GM10266 (cell line): ENCODE measurements around the gene CELF4.

Experiments used
- DNase-seq: peaks from one replicate; pipeline ENCODE4 v3.0.0; 2012; ENCODE audit errors: extremely low spot score
- TF ChIP-seq, protein P1 (sequence below): IDR thresholded peaks from 2 replicates; pipeline ENCODE4 v1.5.1; 2012; ENCODE audit warnings: mild to moderate bottlenecking, low read depth; ENCODE audit not compliant: control insufficient read depth, insufficient read depth; ENCODE audit errors: missing control alignments

Gene CELF4

DNA sequence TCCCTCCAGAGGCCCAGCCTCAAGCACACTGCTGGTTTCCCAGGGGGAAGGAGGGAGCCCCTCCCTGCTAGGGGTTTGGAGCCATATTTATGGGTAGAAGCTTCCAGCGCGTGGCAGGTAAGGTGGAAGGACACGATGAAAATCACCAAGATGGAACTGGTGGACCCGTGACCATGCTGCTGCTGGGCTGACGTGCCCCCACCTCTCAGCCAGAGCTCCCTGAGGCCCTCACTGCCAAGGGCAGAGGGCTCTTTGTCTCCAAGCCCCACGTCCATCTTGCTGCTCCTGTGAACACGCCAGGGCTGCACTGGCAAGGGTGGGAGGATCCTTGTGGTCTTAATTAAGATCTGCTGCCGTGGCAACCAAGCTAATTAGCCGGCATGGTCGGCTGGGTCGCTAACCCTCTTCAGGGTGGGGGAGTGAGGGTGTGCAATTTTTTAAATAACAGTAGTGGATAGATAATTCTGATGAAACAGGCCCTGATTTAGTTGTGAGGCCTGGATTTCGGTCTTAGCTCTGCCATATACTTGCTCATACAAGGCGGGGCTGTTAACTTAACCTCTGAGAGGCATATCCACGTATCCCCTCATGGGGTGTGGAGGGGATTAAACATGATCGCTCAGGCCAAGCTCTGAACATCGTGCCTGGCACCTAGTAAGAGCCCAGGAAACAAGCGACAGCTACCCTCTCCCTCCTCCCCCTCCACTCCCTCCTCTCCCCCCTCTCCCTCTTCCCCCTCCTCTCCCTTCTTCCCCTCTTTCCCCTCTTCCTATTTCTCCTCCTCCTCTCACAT is 232.8 kb downstream of the CELF4 start:
- TF ChIP-seq, protein P1, sequence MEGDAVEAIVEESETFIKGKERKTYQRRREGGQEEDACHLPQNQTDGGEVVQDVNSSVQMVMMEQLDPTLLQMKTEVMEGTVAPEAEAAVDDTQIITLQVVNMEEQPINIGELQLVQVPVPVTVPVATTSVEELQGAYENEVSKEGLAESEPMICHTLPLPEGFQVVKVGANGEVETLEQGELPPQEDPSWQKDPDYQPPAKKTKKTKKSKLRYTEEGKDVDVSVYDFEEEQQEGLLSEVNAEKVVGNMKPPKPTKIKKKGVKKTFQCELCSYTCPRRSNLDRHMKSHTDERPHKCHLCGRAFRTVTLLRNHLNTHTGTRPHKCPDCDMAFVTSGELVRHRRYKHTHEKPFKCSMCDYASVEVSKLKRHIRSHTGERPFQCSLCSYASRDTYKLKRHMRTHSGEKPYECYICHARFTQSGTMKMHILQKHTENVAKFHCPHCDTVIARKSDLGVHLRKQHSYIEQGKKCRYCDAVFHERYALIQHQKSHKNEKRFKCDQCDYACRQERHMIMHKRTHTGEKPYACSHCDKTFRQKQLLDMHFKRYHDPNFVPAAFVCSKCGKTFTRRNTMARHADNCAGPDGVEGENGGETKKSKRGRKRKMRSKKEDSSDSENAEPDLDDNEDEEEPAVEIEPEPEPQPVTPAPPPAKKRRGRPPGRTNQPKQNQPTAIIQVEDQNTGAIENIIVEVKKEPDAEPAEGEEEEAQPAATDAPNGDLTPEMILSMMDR = no peak
- DNase-seq = no peak

DNA sequence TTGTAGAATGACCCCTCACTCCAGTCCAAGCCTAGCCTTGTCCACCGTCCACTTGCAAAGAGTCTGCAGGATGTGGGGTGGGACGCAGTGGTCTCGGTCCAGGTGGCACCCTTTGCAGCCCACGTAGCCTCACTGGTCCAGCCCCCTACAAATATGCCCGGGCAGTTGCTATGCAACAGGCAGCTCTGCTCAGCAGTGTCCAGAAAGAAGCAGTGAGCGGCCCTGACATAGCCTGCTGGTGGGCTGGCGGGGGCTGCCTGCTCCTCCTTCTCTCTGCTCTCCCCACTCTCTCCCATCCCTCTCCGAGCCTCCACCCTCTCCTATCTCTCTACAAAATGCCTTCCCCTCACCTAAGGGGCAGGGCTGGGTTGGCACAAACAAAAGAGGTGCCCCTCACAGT is 233.4 kb downstream of the CELF4 start:
- TF ChIP-seq, protein P1 = no peak
- DNase-seq = no peak

DNA sequence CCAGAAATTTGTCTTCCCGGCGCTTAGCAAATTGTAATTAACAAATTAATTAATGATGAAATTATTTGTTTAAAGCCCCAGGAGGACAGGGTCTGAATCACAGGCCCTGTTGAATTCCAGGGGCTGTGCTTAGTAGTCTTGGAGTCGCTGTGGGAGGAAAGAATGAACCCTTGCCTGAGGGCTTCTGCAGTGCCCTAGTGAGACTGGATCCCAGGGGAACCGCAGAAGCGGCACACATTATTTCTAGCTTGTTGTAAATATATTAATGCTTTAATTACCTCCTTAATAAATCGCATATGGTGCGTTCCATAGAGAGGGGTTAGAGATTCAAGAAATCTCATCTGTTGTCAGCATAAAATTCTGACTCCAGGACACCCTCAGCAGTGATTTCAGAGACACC is 235.4 kb downstream of the CELF4 start:
- no peak for DNase-seq
- TF ChIP-seq, protein P1 = no peak

DNA sequence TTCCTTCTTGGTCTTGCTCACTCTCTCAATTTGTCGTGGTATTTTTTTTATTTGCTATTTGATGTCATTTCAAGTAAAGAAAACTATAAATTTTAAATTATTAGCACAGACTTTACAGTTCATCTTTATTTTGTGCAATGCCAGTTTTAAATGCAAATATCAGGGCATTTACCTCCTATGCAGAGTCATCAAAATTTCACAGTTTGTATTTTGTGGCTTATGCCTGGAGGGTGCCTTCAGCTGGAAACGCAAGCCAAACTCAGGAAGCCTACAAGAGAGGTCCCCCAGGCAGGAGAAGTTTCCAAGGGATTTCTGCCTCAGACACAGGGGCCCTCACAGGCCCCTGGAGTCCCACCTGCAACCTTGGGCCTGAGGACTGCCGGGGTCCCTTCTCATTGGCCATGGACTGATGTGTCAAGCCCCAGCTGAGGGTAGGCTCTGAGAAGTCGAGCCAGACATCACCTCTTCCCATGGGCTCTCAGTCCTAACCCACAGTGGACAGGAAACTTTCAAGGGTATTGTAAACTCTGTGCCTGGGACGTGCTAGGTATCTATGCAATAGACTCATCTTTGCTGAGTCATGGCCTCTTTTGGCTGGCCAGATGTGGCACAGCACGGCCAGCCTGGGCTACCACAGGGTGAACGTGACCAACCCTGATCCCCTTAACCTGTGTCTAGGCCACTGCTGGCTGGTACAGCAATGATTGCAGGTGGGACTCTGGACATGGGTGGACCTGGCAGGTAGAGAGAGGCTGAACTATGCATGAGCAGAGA is 236.5 kb downstream of the CELF4 start:
- TF ChIP-seq, protein P1 = no peak
- DNase-seq = no peak

DNA sequence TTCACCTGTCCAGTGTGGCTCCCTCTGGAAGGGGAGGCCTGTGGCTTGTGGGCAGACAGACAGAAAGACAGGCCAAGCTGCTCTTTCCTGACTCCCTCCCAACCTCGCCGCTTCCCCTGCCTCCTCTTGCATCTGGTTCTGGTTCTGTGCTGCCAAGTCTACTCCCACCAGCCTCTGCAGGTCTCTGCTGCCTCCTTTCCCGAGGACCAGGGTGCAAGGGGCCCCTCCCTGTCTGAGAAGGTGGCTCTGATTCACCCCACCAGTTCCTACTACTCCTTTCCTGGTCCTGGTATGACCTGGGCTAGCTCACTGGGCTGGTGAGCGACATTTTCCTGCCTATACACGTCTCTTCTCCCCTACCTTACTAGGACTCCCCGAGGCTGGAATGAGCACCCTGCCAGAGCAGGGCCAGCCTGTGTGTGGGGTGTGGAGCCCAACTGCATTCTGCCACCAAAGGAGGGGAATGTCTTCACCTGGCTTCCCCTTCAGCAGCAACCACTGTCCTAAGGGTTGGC is 238.5 kb downstream of the CELF4 start:
- TF ChIP-seq, protein P1 = no peak

DNA sequence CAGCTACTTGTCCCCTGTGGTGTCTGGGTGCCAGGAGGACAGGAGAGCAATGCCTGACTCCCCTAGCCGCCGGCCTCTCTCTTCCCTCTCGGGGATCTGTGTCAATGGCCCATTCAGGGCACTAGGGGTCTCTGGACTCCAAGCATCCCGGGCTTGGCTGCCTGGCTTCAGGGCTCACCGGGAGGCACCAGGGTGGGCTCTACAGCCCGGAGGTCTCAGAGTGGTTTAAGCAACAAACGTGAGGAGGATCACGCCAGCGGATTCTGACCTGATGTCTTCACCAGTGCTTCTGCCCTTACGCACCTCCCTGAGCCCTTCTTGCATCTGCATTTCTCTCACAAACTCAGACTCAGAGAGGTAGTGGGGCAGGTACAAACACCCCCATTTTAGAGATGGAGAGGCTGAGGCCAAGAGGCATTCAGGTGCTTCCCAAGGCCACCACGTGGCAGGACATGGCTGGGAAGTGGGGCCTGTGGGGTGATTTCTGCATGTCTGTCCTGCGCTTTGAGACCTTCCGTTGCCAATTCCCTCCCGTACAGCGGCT is 243.0 kb downstream of the CELF4 start:
- TF ChIP-seq, protein P1 = peak; percentile 70
- DNase-seq = peak; percentile 60

More for the DNA sequence above, 238.5 kb downstream of the CELF4 start:
- DNase-seq = no peak
